HG03066 (cell line): ENCODE measurements around the gene RAMACL.
"Not testable (repeated sequence)": the region's sequence is repeated elsewhere in the genome, so short reads cannot be mapped to it uniquely, and the experiment has no call there.

Experiments
- ATAC-seq: cut with Tn5 transposase; IDR thresholded peaks from one replicate; pipeline ENCODE4 v1.9.1; 2021; ENCODE audit warnings: low read depth; ENCODE audit not compliant: unreplicated experiment

RAMACL gene

DNA sequence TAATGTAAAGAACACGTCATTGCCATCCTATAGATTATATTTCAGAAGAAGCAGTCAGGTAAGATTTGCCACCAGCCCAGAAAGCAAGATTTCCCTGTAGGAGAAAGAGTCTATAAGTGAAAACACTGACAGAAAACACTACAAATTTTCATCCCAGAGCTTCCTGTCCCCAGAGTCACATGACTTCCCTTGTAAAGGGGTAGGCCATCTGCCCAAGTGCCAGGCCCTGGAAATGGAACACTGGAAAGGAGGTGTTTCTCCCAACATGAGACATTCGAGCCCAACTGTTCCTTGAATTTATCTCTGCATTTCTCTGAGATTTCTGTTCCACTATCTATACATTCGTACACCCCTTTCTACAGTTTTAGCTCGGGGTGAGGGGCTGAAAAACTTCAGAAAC lies 46.9 kb downstream of the RAMACL start:
- ATAC-seq = no peak

DNA sequence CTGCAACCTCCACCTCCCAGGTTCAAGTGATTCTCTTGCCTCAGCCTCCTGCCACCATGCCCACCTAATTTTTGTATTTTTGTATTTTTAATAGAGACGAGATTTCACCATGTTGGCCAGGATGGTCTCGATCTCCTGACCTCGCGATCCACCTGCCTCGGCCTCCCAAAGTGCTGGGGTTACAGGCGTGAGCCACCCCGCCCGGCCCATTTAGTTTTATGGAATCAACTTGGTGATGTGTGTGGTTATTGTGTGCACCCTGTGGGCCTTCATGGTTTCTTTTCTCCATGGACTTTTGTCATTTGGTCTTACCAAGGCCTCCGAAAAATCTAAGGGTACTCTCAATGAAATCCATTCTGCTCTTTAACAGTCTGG lies 47.5 kb downstream of the RAMACL start:
- ATAC-seq = not testable (repeated sequence)

DNA sequence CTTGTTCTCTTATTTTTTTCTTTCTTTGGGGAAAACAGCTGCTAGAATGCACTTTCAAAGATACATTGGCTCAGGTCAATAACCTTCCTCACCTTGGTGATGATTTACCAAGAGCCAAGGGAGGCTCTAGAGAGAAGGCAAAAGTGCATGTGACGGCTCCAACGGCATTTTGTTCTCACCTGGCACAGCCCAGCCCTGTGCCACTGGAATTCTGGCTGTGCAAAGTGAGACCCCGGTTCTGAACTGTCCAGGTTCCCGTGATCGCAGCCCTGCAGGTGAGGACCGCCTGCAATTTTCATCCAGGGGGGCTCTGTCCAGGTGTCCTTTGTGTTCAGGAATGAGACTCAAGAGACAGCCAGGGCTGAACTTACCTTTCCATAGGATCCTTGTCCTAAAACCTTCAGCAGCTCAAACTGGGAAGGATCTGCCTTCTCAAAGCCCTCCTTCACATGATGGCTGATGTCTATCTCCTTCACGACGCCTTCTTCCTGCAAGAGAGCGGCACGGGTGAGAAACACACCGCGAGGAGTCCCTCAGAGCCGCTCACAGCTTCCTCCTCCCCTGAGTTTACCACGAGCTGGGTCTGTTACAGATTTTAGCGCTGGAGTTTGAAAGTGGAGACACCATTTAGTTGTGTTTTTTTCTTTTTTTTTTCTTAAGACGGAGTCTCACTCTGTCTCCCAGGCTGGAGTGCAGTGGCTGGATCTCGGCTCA lies 48.0 kb downstream of the RAMACL start:
- ATAC-seq = no peak

DNA sequence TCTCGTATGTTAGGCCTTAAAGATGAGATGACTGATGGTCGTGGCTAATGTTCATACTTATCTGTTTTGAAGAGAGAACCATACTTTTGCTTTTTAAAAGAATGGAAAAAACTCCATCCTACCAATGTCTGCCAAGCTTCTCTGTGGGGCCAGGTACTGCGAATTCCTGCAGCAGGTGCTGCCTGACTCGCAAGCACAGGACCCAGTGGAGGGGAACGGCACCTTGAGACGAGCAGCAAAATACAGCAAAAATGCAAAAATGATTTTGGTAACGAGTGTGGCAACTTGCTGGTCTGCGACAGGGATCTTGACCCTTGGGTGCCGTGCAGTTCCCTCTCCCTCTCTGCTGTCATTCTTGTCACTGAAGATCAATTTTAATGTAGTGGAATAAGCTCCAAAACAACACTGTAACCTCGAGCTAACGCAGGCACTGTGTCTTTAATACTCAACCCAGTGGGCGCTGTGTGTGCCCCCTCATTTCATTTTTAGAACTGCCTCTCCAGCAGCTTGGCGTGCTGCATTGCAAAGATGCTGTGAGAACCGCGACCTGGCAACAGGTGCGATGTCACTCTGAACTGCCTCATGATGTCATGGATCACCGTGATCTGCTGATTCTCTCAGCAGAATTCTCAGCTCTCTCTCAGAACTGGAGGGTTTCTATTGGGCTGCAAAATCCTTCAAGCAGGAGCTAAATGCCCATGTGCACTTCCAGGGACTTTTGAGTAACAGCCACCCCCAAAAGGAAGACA lies 51.6 kb downstream of the RAMACL start:
- no peak for ATAC-seq

DNA sequence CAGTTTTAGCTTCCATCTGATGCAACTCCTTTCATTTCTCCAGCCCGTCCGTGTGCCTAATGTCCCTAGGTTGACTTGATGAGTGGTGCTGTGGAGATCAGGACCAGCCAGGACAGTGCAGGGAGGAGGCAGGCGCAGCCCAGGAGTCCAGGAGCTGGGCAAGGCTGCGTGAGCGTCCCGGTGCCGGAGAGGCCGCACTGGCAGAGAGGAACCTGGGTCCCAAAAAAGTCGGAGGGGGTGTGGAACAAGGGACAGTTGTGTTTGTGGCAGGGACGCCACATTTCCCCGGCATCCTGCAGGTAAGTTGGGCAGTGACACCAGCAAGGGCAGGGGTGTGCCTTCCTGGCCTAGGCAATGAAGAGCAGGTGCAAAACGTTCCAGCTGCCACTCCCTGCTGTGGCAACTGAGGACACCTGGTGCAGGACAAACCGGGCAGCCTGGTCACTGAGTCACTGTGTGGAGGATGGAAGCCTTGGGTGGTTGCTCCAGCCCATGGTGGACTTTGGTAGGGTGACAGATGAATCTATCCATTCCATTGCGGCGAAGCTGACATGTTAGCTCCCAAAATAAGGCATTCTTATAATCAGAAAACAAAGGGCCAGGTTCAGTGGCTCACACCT lies 53.2 kb downstream of the RAMACL start:
- no peak for ATAC-seq
